IPS DF 6.9 (cell line): ENCODE measurements around the gene TCP11L1.
"Not testable (repeated sequence)": the region's sequence is repeated elsewhere in the genome, so short reads cannot be mapped to it uniquely, and the experiment has no call there.

Experiments
- DNase-seq: peaks from one replicate; pipeline ENCODE4 v3.0.0-alpha.2; 2013; ENCODE audit warnings: low read depth, low spot score
- H3K27ac ChIP-seq: one replicate; pipeline ENCODE4 v1.5.1; 2013; ENCODE audit warnings: low read length, control low read depth
- H3K27me3 ChIP-seq: 2 replicates; pipeline ENCODE4 v1.6.1; 2013; ENCODE audit warnings: mild to moderate bottlenecking, low read length; ENCODE audit not compliant: control insufficient read depth, insufficient read depth
- H3K36me3 ChIP-seq: 2 replicates; pipeline ENCODE4 v1.6.1; 2013; ENCODE audit warnings: low read length; ENCODE audit not compliant: control insufficient read depth, insufficient read depth
- H3K4me1 ChIP-seq: 2 replicates; pipeline ENCODE4 v1.6.1; 2013; ENCODE audit warnings: low read length; ENCODE audit not compliant: control insufficient read depth, insufficient read depth
- H3K4me3 ChIP-seq: 2 replicates; pipeline ENCODE4 v1.5.1; 2013; ENCODE audit warnings: mild to moderate bottlenecking, low read length
- H3K9me3 ChIP-seq: 2 replicates; pipeline ENCODE4 v1.6.1; 2013; ENCODE audit warnings: low read length, inconsistent platforms; ENCODE audit not compliant: control insufficient read depth, insufficient read depth
- WGBS: extraction: QIAGEN DNeasy Blood & Tissue Kit; methylation state at CpG from one replicate; pipeline ENCODE4 v1.1.7; 2013; ENCODE audit warnings: mixed read lengths, missing lambda C conversion rate; ENCODE audit not compliant: insufficient read length, insufficient coverage; 5-methylcytosine and 5-hydroxymethylcytosine counted together

Gene TCP11L1

GRCh38 chr11:33110083-33110482 is 70.7 kb downstream of the TCP11L1 start:
- DNase-seq = no peak

GRCh38 chr11:33116535-33116934 is 77.2 kb downstream of the TCP11L1 start:
- H3K4me1 ChIP-seq = no peaks in the 10 kb centered on the region
- no peaks in the 10 kb centered on the region for H3K9me3 ChIP-seq
- no peak overlapping the region for H3K27ac ChIP-seq
- H3K36me3 ChIP-seq = no peaks in the 10 kb centered on the region
- no peaks in the 10 kb centered on the region for H3K27me3 ChIP-seq
- no peak for DNase-seq
- no peak overlapping the region for H3K4me3 ChIP-seq

More at GRCh38 chr11:33110083-33110482, 70.7 kb downstream of the TCP11L1 start:
- H3K27me3 ChIP-seq = no peaks in the 10 kb centered on the region
- H3K36me3 ChIP-seq = no peaks in the 10 kb centered on the region
- H3K9me3 ChIP-seq = no peaks in the 10 kb centered on the region
- no peaks in the 10 kb centered on the region for H3K4me1 ChIP-seq
- no peak overlapping the region for H3K4me3 ChIP-seq
- H3K27ac ChIP-seq = no peak overlapping the region
- WGBS = no CpG with 5 or more reads among the region's 1 CpG

- WGBS = no CpG with 5 or more reads among the region's 1 CpG
- not testable (repeated sequence) for DNase-seq
Observed at GRCh38 chr11:33122696-33123095, 83.3 kb downstream of the TCP11L1 start.

More at GRCh38 chr11:33122696-33123095, 83.3 kb downstream of the TCP11L1 start:
- not testable (repeated sequence) for H3K27me3 ChIP-seq, H3K9me3 ChIP-seq, H3K4me1 ChIP-seq, H3K4me3 ChIP-seq, H3K27ac ChIP-seq, H3K36me3 ChIP-seq
